GM15510 (cell line): ENCODE results near the gene FOXP1.

Experiments
- POLR2A ChIP-seq: IDR thresholded peaks from 3 replicates; pipeline ENCODE4 v1.6.1; 2011; ENCODE audit warnings: borderline replicate concordance; ENCODE audit not compliant: insufficient read length; ENCODE audit errors: extremely low read depth

Gene FOXP1

GRCh38 chr3:71276531-71276930 is 307.0 kb downstream of the FOXP1 start:
- TF ChIP-seq POLR2A = no peak

DNA sequence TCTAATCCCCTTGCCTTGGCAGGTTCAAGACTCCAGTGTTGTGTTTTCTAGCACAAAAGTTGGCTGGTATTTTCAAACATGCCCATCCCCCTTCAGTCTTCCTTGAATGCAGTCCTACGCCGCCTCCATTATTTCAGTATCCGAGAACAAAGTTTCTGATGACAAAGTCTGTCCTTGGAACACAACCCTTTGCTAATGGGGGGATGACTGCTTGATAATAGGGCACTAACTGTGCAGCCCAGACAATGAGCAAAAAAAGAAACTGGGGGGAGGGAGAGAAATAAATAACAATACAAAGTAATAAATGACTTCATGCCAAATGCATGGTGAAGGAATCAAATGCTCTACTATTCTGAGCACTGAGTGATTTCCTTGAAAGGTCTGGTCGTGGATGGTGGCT is 310.1 kb downstream of the FOXP1 start:
- TF ChIP-seq POLR2A = no peak

GRCh38 chr3:71271596-71271995 is 311.9 kb downstream of the FOXP1 start:
- TF ChIP-seq POLR2A = no peak

- no peak for TF ChIP-seq POLR2A
These were observed 313.6 kb downstream of the FOXP1 start for GRCh38 chr3:71269906-71270305.

- no peak for TF ChIP-seq POLR2A
These were observed 315.0 kb downstream of the FOXP1 start for GRCh38 chr3:71268462-71268999.

- TF ChIP-seq POLR2A = no peak
These were observed 316.7 kb downstream of the FOXP1 start for GRCh38 chr3:71266875-71267274.

GRCh38 chr3:71265365-71265915 is 318.1 kb downstream of the FOXP1 start:
- TF ChIP-seq POLR2A = no peak

GRCh38 chr3:71264840-71265239 is 318.7 kb downstream of the FOXP1 start:
- TF ChIP-seq POLR2A = no peak

GRCh38 chr3:71262364-71263265 is 320.9 kb downstream of the FOXP1 start:
- TF ChIP-seq POLR2A = no peak

DNA sequence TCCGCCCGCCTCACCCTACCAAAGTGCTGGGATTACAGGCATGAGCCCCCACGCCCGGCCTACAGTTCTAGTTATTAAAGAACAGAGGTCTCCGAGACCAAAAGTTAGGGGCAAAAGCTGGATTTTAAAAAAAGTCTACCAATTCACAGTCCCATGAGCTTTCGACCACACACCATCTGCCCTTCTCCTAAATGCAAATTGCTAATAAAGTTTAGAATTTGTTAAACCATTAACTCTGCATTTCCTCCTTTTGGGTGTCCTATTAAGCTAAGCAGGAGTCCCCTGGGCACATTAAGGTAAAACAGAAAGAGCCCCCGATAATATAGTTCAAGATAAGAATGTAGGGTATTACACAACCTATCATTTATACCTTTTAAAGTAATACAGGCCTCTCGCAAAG is 322.7 kb downstream of the FOXP1 start:
- TF ChIP-seq POLR2A = no peak

DNA sequence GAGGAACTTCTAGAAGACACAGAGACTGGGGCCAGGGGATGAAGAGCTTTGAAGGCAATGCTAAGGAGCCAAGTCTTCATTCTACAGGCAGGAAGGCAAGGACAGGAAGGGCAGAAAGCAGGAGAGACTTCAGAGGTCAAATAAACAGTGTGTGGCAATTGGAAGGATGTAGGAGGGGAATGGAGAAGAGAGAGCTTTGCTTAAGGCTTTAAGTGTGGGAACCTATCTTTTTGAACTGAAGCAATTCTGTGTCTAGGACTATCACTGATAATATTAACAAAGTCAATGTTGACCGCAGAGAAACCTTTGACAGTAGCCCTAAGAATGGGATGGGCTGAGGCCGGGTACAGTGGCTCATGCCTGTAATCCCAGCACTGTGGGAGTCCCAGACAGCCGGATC is 325.0 kb downstream of the FOXP1 start:
- TF ChIP-seq POLR2A = no peak

DNA sequence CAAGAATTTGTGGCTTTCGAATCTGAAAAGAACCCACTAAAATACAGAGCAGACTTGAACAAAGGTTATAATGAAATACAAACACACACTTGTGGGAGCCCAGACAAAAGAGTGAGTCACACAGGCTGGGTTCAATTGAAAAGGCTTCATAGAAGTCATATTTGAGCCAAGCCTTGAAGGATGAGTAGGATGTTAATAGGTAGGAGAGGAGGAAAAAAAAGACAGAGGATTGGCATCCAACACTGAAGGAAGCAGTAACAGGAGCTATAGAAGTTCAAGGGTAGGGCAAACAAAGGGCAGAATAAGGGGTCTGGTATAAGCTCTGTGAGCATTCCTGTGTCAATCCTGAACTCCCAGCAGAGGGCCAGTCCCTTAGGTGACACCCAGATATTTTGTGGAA is 325.4 kb downstream of the FOXP1 start:
- TF ChIP-seq POLR2A = no peak

DNA sequence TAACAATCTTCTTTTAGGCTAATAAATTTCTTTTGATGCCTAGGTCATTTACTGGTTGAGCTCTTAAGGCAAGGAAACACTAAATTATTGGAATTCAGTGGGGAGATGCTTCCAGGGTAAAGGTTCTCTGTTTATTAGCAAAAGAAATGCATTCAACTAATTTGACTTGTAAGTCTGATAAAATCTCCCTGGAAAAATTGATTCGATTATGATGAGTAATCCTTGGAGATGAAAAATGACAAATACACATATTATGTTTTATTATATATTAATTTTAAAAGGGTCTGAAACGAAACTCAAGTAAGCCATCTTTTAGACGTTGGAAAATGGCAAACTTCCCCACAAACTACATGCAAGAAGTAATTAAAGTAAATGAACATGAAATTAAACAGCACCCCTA is 328.0 kb downstream of the FOXP1 start:
- no peak for TF ChIP-seq POLR2A

GRCh38 chr3:71254281-71255057 is 329.1 kb downstream of the FOXP1 start:
- TF ChIP-seq POLR2A = no peak

DNA sequence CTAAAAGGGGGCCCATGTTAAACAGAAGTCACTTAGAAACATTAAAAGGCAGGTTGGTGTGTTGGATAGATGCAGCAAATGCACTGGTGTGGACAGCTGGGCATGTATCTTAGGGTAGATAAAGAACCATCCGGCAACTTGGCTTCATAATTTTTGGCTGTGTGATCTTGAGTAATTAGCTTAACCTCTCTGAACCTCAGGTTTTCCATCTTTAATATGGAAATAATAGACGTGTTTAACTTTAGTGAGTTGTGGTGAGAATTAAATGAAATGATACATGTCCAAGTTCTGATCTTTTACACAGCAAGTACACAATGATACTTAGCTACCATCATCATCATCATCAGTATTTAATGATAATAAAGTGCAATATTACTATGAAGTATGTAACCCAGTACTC is 330.4 kb downstream of the FOXP1 start:
- TF ChIP-seq POLR2A = no peak
